GM23338 (cell line): Measurements from ENCODE around the gene ABR. TPM values are rescaled to one million over a fixed set of nuclear protein-coding genes. Genes with fewer than 3 reads are reported as not detected.

ENCODE experiments used
- ATAC-seq: fragments of 200-7000 bp; cut with Tn5 transposase; 3 replicates; pipeline ENCODE4 v1.9.1; 2020
- DNase-seq: peaks from one replicate; pipeline ENCODE4 v3.0.0-alpha.2; 2015; ENCODE audit warnings: low spot score
- H2AFZ ChIP-seq: fragments of 200-600 bp; sonication (generic); 2 replicates; pipeline ENCODE4 v1.8.0; 2016; ENCODE audit warnings: antibody characterized with exemption, mild to moderate bottlenecking, moderate library complexity
- H3F3A ChIP-seq: fragments of 200-600 bp; sonication (generic); replicated peaks from 2 replicates; pipeline ENCODE4 v1.8.0; 2017; ENCODE audit warnings: antibody characterized with exemption, mixed run types, low read depth
- H3K27ac ChIP-seq: fragments of 200-600 bp; sonication (generic); 2 replicates; pipeline ENCODE4 v1.6.1; 2016; ENCODE audit warnings: low read depth
- H3K27me3 ChIP-seq: fragments of 200-600 bp; sonication (generic); 2 replicates; pipeline ENCODE4 v1.8.0; 2016; ENCODE audit warnings: mild to moderate bottlenecking, mixed run types, moderate library complexity; ENCODE audit not compliant: insufficient read depth
- H3K36me3 ChIP-seq: fragments of 200-600 bp; sonication (generic); 2 replicates; pipeline ENCODE4 v1.8.0; 2016; ENCODE audit warnings: mild to moderate bottlenecking; ENCODE audit not compliant: insufficient read depth
- H3K4me1 ChIP-seq: fragments of 200-600 bp; sonication (generic); 2 replicates; pipeline ENCODE4 v1.8.0; 2016; ENCODE audit warnings: mild to moderate bottlenecking, moderate library complexity; ENCODE audit not compliant: insufficient read depth
- H3K4me2 ChIP-seq: fragments of 200-600 bp; sonication (generic); 2 replicates; pipeline ENCODE4 v1.7.1; 2017; ENCODE audit warnings: mixed run types
- H3K4me3 ChIP-seq: fragments of 200-600 bp; sonication (generic); 2 replicates; pipeline ENCODE4 v1.6.1; 2016; ENCODE audit warnings: mixed run types
- H3K79me2 ChIP-seq: fragments of 200-600 bp; sonication (generic); replicated peaks from 2 replicates; pipeline ENCODE4 v1.8.0; 2017; ENCODE audit warnings: mild to moderate bottlenecking; ENCODE audit not compliant: insufficient read depth
- H3K9me2 ChIP-seq: fragments of 200-600 bp; sonication (generic); 2 replicates; pipeline ENCODE4 v1.8.0; 2017; ENCODE audit not compliant: insufficient read depth
- H4K20me1 ChIP-seq: fragments of 200-600 bp; sonication (generic); replicated peaks from 2 replicates; pipeline ENCODE4 v1.8.0; 2017; ENCODE audit warnings: mild to moderate bottlenecking; ENCODE audit not compliant: insufficient read depth
- H3K27ac Mint-ChIP-seq: 2 replicates; pipeline ENCODE4 v1.8.0; 2020; ENCODE audit warnings: inconsistent platforms, mild to moderate bottlenecking, moderate library complexity, mixed read lengths
- H3K27me3 Mint-ChIP-seq: 3 replicates; pipeline ENCODE4 v1.8.0; 2022; ENCODE audit warnings: low read depth, mild to moderate bottlenecking, moderate library complexity, mixed read lengths, inconsistent platforms; ENCODE audit not compliant: insufficient read depth, poor library complexity
- H3K36me3 Mint-ChIP-seq: 3 replicates; pipeline ENCODE4 v1.8.0; 2021; ENCODE audit warnings: low read depth, mild to moderate bottlenecking, inconsistent platforms, moderate library complexity, mixed read lengths
- H3K4me1 Mint-ChIP-seq: 3 replicates; pipeline ENCODE4 v1.8.0; 2020; ENCODE audit warnings: mild to moderate bottlenecking, inconsistent platforms, mixed read lengths
- H3K4me3 Mint-ChIP-seq: 3 replicates; pipeline ENCODE4 v1.8.0; 2021; ENCODE audit warnings: moderate library complexity, mild to moderate bottlenecking, inconsistent platforms, mixed read lengths
- H3K9me3 Mint-ChIP-seq: 3 replicates; pipeline ENCODE4 v1.8.0; 2020; ENCODE audit warnings: moderate library complexity, mild to moderate bottlenecking, inconsistent platforms, mixed read lengths
- CREB1 ChIP-seq: fragments of 250-450 bp; sonication (Bioruptor Pico); IDR thresholded peaks from 2 replicates; pipeline ENCODE4 v1.5.0; 2020; ENCODE audit warnings: low read depth, mild to moderate bottlenecking, moderate library complexity
- CTCF ChIP-seq, 2 experiments: fragments of 200-600 bp in 1 of 2; sonication (generic) in 1 of 2; conservative IDR thresholded peaks; 2 replicates each; pipeline versions ENCODE4 v1.5.1 to v1.6.1; 2016 to 2017; ENCODE audit warnings: antibody characterized with exemption in 2 of 2, low read depth in 2 of 2, mild to moderate bottlenecking in 2 of 2, moderate library complexity in 1 of 2
- ETS1 ChIP-seq: IDR thresholded peaks from 2 replicates; pipeline ENCODE4 v1.6.1; 2016; ENCODE audit warnings: antibody characterized with exemption
- EZH2 ChIP-seq: fragments of 200-600 bp; sonication (generic); IDR thresholded peaks from one replicate; pipeline ENCODE4 v1.8.0; 2017; ENCODE audit warnings: antibody characterized with exemption, mild to moderate bottlenecking, low read depth; ENCODE audit not compliant: unreplicated experiment
- EZH2phosphoT487 ChIP-seq: fragments of 200-600 bp; sonication (generic); IDR thresholded peaks from one replicate; pipeline ENCODE4 v1.8.1; 2018; ENCODE audit warnings: antibody characterized with exemption; ENCODE audit not compliant: unreplicated experiment
- JUNB ChIP-seq: IDR thresholded peaks from one replicate; pipeline ENCODE4 v1.6.1; 2016; ENCODE audit warnings: antibody characterized with exemption; ENCODE audit not compliant: unreplicated experiment
- NANOG ChIP-seq: IDR thresholded peaks from 2 replicates; pipeline ENCODE4 v1.6.1; 2016; ENCODE audit warnings: antibody characterized with exemption, borderline replicate concordance
- POLR2AphosphoS5 ChIP-seq: IDR thresholded peaks from 2 replicates; pipeline ENCODE4 v1.6.1; 2016; ENCODE audit warnings: antibody characterized with exemption, low read depth
- REST ChIP-seq: IDR thresholded peaks from one replicate; pipeline ENCODE4 v1.6.1; 2018; ENCODE audit warnings: antibody characterized with exemption; ENCODE audit not compliant: unreplicated experiment
- STAT1 ChIP-seq: IDR thresholded peaks from one replicate; pipeline ENCODE4 v1.6.1; 2016; ENCODE audit warnings: antibody characterized with exemption; ENCODE audit not compliant: unreplicated experiment
- ZNF114 ChIP-seq: fragments of 250-450 bp; sonication (Bioruptor Pico); IDR thresholded peaks from 2 replicates; pipeline ENCODE4 v1.5.0; 2020; ENCODE audit warnings: mild to moderate bottlenecking, moderate library complexity
- ZNF331 ChIP-seq: fragments of 250-450 bp; sonication (Bioruptor Pico); IDR thresholded peaks from 2 replicates; pipeline ENCODE4 v1.5.0; 2020; ENCODE audit warnings: low read depth, mild to moderate bottlenecking, moderate library complexity
- ZNF462 ChIP-seq: fragments of 250-450 bp; sonication (Bioruptor Pico); IDR thresholded peaks from 2 replicates; pipeline ENCODE4 v1.5.0; 2020; ENCODE audit warnings: mild to moderate bottlenecking, moderate library complexity
- polyA plus RNA-seq: library from polyadenylated mRNA; unstranded; fragments of >200 nt; fragmentation: Nextera tagmentation; extraction: Ambion mirVana; gene quantifications from 2 replicates; pipeline ENCODE4 v1.2.1, GENCODE V29; 2016
- total RNA-seq: library from RNA; depleted of rRNA; stranded (reverse); fragments of >200 nt; shearing (Covaris generic); gene quantifications from 2 replicates; pipeline ENCODE4 v1.2.3, GENCODE V29; 2014

ABR gene
- total and polyA plus RNA-seq, 2 experiments from 2014 or later = 15.0 to 27.7 TPM

GRCh38 chr17:1002412-1002753 lies 177.4 kb downstream of the ABR start:
- H3K27me3 Mint-ChIP-seq = peaks cover 9% of the 10 kb centered on the region

More at GRCh38 chr17:1002412-1002753, 177.4 kb downstream of the ABR start:
- Histone ChIP-seq H2AFZ (no peak overlapping the region), H4K20me1 (peaks cover 22% of the 10 kb centered on the region), H3K79me2 (peaks cover 15% of the 10 kb centered on the region), H3K4me3 (no peak overlapping the region), H3K36me3 (peaks cover 23% of the 10 kb centered on the region; the same call in 1 of the 2 replicates), H3K4me2 (no peak overlapping the region), H3F3A (peaks cover 16% of the 10 kb centered on the region), H3K4me1 (peaks cover 7% of the 10 kb centered on the region), H3K27me3 (no peaks in the 10 kb centered on the region), H3K27ac (no peak overlapping the region), H3K9me2 (no peaks in the 10 kb centered on the region)
- no peak for DNase-seq
- H3K36me3 Mint-ChIP-seq = peaks cover 46% of the 10 kb centered on the region
- peaks cover 24% of the 10 kb centered on the region for H3K4me1 Mint-ChIP-seq
- TF ChIP-seq EZH2phosphoT487 = no peak
- no peak for TF ChIP-seq ZNF331 (CRISPR knock-in tag)
- no peak for TF ChIP-seq NANOG
- no peak for TF ChIP-seq ZNF114 (CRISPR knock-in tag)
- TF ChIP-seq REST = no peak
- no peak for TF ChIP-seq CTCF (conservative IDR thresholded peaks at IDR 0.05; ENCODE audit: low read depth in 2 of 2)
- TF ChIP-seq CREB1 = no peak
- TF ChIP-seq POLR2AphosphoS5 = no peak
- no peak for TF ChIP-seq EZH2
- TF ChIP-seq ZNF462 (CRISPR knock-in tag) = no peak
- TF ChIP-seq JUNB = no peak
- TF ChIP-seq STAT1 = no peak
- no peak for TF ChIP-seq ETS1
- H3K4me3 Mint-ChIP-seq = no peak overlapping the region
- H3K27ac Mint-ChIP-seq = no peak overlapping the region
- H3K9me3 Mint-ChIP-seq = no peaks in the 10 kb centered on the region
- ATAC-seq = no peak
